Fibroblast of lung (primary cell): ENCODE results near the gene PSMC3. TPM values are rescaled to one million over a fixed set of nuclear protein-coding genes. Genes with fewer than 3 reads are reported as not detected.
A peak's percentile ranks its signal among the peaks of the same experiment; 100 is the strongest.

Experiments
- DNase-seq, 2 donors: peaks; one replicate each; pipeline versions ENCODE4 v3.0.0 to v3.0.0-alpha.2; 2010; ENCODE audit warnings: low read depth in 2 of 2
- H2AFZ ChIP-seq: 2 replicates; pipeline ENCODE4 v1.5.1; 2012; ENCODE audit warnings: low read length, control low read depth, inconsistent platforms
- H3K27ac ChIP-seq: 2 replicates; pipeline ENCODE4 v1.5.1; 2011; ENCODE audit warnings: low read length, control low read depth; ENCODE audit not compliant: insufficient read depth
- H3K27me3 ChIP-seq: 2 replicates; pipeline ENCODE4 v1.5.1; 2011; ENCODE audit warnings: mild to moderate bottlenecking, low read length; ENCODE audit not compliant: control insufficient read depth, insufficient read depth
- H3K36me3 ChIP-seq: 2 replicates; pipeline ENCODE4 v1.5.1; 2011; ENCODE audit warnings: low read length; ENCODE audit not compliant: control insufficient read depth, insufficient read depth
- H3K4me1 ChIP-seq: 2 replicates; pipeline ENCODE4 v1.5.1; 2011; ENCODE audit warnings: low read length; ENCODE audit not compliant: control insufficient read depth, insufficient read depth; ENCODE audit errors: extremely low read depth
- H3K4me2 ChIP-seq: 2 replicates; pipeline ENCODE4 v1.5.1; 2011; ENCODE audit warnings: low read length, control low read depth; ENCODE audit not compliant: insufficient read depth; ENCODE audit errors: extremely low read depth
- H3K4me3 ChIP-seq, 4 experiments: fragments of 200-600 bp in 1 of 4; sonication (generic) in 1 of 4; replicated peaks in 1 of 4; 2 replicates each; pipeline ENCODE4 v1.5.1; 2011 to 2016; ENCODE audit warnings: low read length in 4 of 4, low read depth in 3 of 4, mild to moderate bottlenecking in 3 of 4, control low read depth in 2 of 4, inconsistent platforms in 1 of 4, mixed read lengths in 1 of 4; ENCODE audit not compliant: insufficient read depth in 1 of 4; ENCODE audit errors: control extremely low read depth in 1 of 4
- H3K79me2 ChIP-seq: 2 replicates; pipeline ENCODE4 v1.5.1; 2012; ENCODE audit warnings: mild to moderate bottlenecking, low read length, inconsistent platforms; ENCODE audit not compliant: control insufficient read depth, insufficient read depth
- H3K9ac ChIP-seq: 2 replicates; pipeline ENCODE4 v1.5.1; 2011; ENCODE audit warnings: mild to moderate bottlenecking, low read length, control low read depth; ENCODE audit not compliant: insufficient read depth
- H3K9me3 ChIP-seq: 2 replicates; pipeline ENCODE4 v1.5.1; 2012; ENCODE audit warnings: low read depth, low read length; ENCODE audit not compliant: control insufficient read depth, insufficient read depth
- H4K20me1 ChIP-seq: 2 replicates; pipeline ENCODE4 v1.5.1; 2011; ENCODE audit warnings: low read length; ENCODE audit not compliant: control insufficient read depth, insufficient read depth; ENCODE audit errors: extremely low read depth
- EZH2 ChIP-seq: IDR thresholded peaks from 2 replicates; pipeline ENCODE4 v1.5.1; 2012; ENCODE audit warnings: low read length, control low read depth, mild to moderate bottlenecking; ENCODE audit errors: missing control alignments
- polyA plus RNA-seq, 2 donors: library from polyadenylated mRNA; depleted of rRNA in 1 of 2; stranded (reverse) in 1 of 2; unstranded in 1 of 2; fragments of >200 nt; gene quantifications; 2 replicates each; pipeline ENCODE4 v1.2.1, GENCODE V29; 2011 to 2012; ENCODE audit warnings: missing spikeins in 1 of 2
- total RNA-seq: library from RNA; depleted of rRNA; stranded (reverse); fragments of >200 nt; gene quantifications from 2 replicates; pipeline ENCODE4 v1.2.1, GENCODE V29; 2014
- TF ChIP-seq, protein P1 (sequence below), 2 donors: IDR thresholded peaks in 1 of 2; conservative IDR thresholded peaks in 1 of 2; 1 replicate in 1 of 2; 2 replicates in 1 of 2; pipeline ENCODE4 v1.5.1; 2011 to 2012; ENCODE audit warnings: low read length in 2 of 2, control low read depth in 1 of 2, inconsistent platforms in 1 of 2, low read depth in 1 of 2, mild to moderate bottlenecking in 1 of 2

Gene PSMC3
- total and polyA plus RNA-seq, 2 donors (not counting 1 experiment from before 2014, with no cell fraction given) = 107 to 294 TPM

DNA sequence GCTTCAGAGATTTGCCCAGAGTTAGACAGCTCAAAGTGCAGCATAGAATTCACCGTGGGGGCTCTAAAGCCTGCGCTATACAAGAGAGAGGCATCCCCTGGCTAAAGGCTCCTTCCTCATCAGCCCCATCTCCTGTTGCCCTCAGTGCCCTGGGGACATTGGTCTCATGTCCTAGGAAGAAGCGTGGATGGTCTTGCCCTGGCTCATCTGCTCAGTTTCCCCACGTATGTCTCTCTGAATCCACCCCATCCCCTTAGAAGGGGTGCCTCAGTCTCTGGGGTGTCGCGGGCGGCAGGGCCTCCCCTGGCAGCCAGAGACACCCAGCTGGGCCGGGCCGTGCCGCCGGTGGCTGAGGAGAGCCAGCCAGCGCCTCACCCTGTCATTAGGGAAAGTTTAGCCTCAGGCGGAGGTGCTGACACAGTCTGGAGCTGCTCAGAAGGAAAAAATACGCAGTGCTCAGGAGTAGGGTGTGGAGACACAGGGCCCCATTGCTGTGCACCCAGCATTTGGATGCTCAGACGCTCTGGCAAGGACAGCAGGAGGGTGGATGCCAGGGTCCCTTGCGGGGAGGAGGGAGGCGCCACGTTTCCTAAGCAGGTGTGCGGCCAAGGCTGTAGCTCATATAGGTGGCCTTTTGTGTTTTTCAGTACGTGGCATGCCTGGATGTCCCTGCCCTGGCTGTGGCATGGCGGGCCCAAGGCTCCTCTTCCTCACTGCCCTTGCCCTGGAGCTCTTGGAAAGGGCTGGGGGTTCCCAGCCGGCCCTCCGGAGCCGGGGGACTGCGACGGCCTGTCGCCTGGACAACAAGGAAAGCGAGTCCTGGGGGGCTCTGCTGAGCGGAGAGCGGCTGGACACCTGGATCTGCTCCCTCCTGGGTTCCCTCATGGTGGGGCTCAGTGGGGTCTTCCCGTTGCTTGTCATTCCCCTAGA is 16.5 kb downstream of the PSMC3 start:
- no peak for DNase-seq
- peak overlapping the region; percentile 90 for H3K27ac ChIP-seq
- H3K9me3 ChIP-seq = no peaks in the 10 kb centered on the region
- no peaks in the 10 kb centered on the region for H4K20me1 ChIP-seq
- TF ChIP-seq, protein P1, sequence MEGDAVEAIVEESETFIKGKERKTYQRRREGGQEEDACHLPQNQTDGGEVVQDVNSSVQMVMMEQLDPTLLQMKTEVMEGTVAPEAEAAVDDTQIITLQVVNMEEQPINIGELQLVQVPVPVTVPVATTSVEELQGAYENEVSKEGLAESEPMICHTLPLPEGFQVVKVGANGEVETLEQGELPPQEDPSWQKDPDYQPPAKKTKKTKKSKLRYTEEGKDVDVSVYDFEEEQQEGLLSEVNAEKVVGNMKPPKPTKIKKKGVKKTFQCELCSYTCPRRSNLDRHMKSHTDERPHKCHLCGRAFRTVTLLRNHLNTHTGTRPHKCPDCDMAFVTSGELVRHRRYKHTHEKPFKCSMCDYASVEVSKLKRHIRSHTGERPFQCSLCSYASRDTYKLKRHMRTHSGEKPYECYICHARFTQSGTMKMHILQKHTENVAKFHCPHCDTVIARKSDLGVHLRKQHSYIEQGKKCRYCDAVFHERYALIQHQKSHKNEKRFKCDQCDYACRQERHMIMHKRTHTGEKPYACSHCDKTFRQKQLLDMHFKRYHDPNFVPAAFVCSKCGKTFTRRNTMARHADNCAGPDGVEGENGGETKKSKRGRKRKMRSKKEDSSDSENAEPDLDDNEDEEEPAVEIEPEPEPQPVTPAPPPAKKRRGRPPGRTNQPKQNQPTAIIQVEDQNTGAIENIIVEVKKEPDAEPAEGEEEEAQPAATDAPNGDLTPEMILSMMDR (conservative IDR thresholded peaks at IDR 0.05 in 1 of 2, IDR thresholded peaks at IDR 0.05 in 1 of 2; ENCODE audit: low read depth in 1 of 2, low read length in 2 of 2) = no peak
- TF ChIP-seq EZH2 = no peak
- H3K27me3 ChIP-seq = no peaks in the 10 kb centered on the region
- H3K79me2 ChIP-seq = peaks cover 39% of the 10 kb centered on the region
- no peak overlapping the region for H2AFZ ChIP-seq
- H3K9ac ChIP-seq = peak overlapping the region; percentile 94
- peak overlapping the region; percentile 40 to 92 (median 66) for H3K4me3 ChIP-seq
- peak overlapping the region; percentile 88 for H3K4me2 ChIP-seq
- H3K36me3 ChIP-seq = peaks cover 28% of the 10 kb centered on the region
- peaks cover 33% of the 10 kb centered on the region for H3K4me1 ChIP-seq

DNA sequence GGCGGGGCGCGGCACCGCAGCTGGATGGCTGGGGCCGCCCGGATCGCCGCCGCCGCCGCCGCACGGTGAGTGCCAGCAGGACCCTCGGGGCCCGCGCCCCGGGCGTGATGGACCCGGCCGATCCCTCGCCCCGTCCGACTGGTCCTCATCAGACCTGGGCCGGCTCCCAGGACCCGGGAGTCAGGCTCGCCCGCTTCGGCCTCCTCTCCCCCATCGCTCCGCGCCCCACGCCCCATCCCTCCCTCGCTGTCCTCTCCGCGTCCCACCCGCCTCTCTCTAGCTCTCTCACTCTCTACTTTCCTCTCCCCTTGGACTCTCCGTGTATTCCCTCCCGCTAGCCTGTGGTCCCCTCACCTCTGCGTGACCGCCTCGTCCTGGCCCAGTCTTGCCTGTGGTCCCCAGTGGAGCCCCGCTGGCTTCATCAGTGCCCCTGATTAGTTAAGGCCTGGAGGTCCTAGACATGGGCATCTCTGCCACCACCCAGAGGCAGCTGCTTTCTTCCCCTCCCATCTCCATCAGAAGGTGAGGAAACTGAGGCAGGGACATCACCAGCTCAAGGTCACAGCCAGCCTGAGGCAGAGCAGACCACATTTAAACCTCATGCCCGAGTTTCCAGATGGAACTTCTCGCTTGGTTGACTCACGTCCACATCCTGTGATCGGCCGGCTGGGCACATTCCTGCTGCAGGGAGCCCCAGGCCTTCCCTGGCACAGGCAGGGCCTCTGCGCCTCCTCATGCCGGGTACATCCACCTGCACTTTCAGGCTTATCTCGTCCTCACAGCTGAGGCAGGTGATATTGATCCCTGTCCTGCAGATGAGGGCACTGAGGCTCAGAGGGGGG is 17.4 kb downstream of the PSMC3 start:
- H3K9ac ChIP-seq = peak overlapping the region; percentile 94
- no peak overlapping the region for H2AFZ ChIP-seq
- no peaks in the 10 kb centered on the region for H4K20me1 ChIP-seq
- H3K79me2 ChIP-seq = peaks cover 36% of the 10 kb centered on the region
- H3K4me1 ChIP-seq = peaks cover 26% of the 10 kb centered on the region
- peaks cover 21% of the 10 kb centered on the region for H3K36me3 ChIP-seq
- no peak for TF ChIP-seq EZH2
- TF ChIP-seq, protein P1 (conservative IDR thresholded peaks at IDR 0.05 in 1 of 2, IDR thresholded peaks at IDR 0.05 in 1 of 2; ENCODE audit: low read depth in 1 of 2, low read length in 2 of 2) = no peak
- H3K4me3 ChIP-seq = peak overlapping the region; percentile 40 to 92 (median 66)
- H3K27me3 ChIP-seq = no peaks in the 10 kb centered on the region
- peak; percentile 85 for DNase-seq
- peak overlapping the region; percentile 90 for H3K27ac ChIP-seq
- H3K4me2 ChIP-seq = peak overlapping the region; percentile 88
- H3K9me3 ChIP-seq = no peaks in the 10 kb centered on the region
